NT2/D1 (cell line): ENCODE data around the gene REPIN1.

ENCODE experiments used
- SUZ12 ChIP-seq: IDR thresholded peaks from 2 replicates; pipeline ENCODE4 v1.6.1; 2011; ENCODE audit not compliant: insufficient read length, insufficient read depth; ENCODE audit errors: extremely low read depth
- YY1 ChIP-seq: IDR thresholded peaks from 2 replicates; pipeline ENCODE4 v1.6.1; 2011; ENCODE audit not compliant: insufficient read length, insufficient read depth
- ZNF274 ChIP-seq: IDR thresholded peaks from 2 replicates; pipeline ENCODE4 v1.6.1; 2011; ENCODE audit warnings: mild to moderate bottlenecking, low read depth, low read length

GRCh38 chr7:150406312-150406566 is 37.6 kb downstream of the REPIN1 start:
- TF ChIP-seq ZNF274 (no peak), YY1 (no peak), SUZ12 (no peak)
